Esophagus squamous epithelium (tissue), 4 donors: ENCODE measurements around the gene SPATA7.

Source experiments
- CTCF ChIP-seq, 6 experiments: fragments of 450-650 bp in 4 of 6; fragments of 200-600 bp in 2 of 6; sonication (generic) in 2 of 6; IDR thresholded peaks; one replicate each; pipeline ENCODE4 v1.5.1; 2016 to 2019; ENCODE audit warnings: antibody characterized with exemption in 6 of 6, mild to moderate bottlenecking in 4 of 6, moderate library complexity in 4 of 6
- POLR2A ChIP-seq, 4 donors: fragments of 450-650 bp; IDR thresholded peaks; one replicate each; pipeline ENCODE4 v1.6.1; 2017; ENCODE audit warnings: antibody characterized with exemption in 4 of 4, mild to moderate bottlenecking in 4 of 4, moderate library complexity in 3 of 4

- TF ChIP-seq CTCF (IDR thresholded peaks at IDR 0.05) (no peak), POLR2A (IDR thresholded peaks at IDR 0.05) (no peak)
Measured at GRCh38 chr14:88454886-88455285, 69.4 kb downstream of the SPATA7 start.
